GM23338 (cell line): Measurements from ENCODE around the gene WNT4. TPM values are rescaled to one million over a fixed set of nuclear protein-coding genes. Genes with fewer than 3 reads are reported as not detected.

Experiments
- ATAC-seq: fragments of 200-7000 bp; cut with Tn5 transposase; 3 replicates; pipeline ENCODE4 v1.9.1; 2020
- DNase-seq: peaks from one replicate; pipeline ENCODE4 v3.0.0-alpha.2; 2015; ENCODE audit warnings: low spot score
- H2AFZ ChIP-seq: fragments of 200-600 bp; sonication (generic); 2 replicates; pipeline ENCODE4 v1.8.0; 2016; ENCODE audit warnings: antibody characterized with exemption, mild to moderate bottlenecking, moderate library complexity
- H3F3A ChIP-seq: fragments of 200-600 bp; sonication (generic); replicated peaks from 2 replicates; pipeline ENCODE4 v1.8.0; 2017; ENCODE audit warnings: antibody characterized with exemption, mixed run types, low read depth
- H3K27ac ChIP-seq: fragments of 200-600 bp; sonication (generic); 2 replicates; pipeline ENCODE4 v1.6.1; 2016; ENCODE audit warnings: low read depth
- H3K27me3 ChIP-seq: fragments of 200-600 bp; sonication (generic); 2 replicates; pipeline ENCODE4 v1.8.0; 2016; ENCODE audit warnings: mild to moderate bottlenecking, mixed run types, moderate library complexity; ENCODE audit not compliant: insufficient read depth
- H3K36me3 ChIP-seq: fragments of 200-600 bp; sonication (generic); 2 replicates; pipeline ENCODE4 v1.8.0; 2016; ENCODE audit warnings: mild to moderate bottlenecking; ENCODE audit not compliant: insufficient read depth
- H3K4me1 ChIP-seq: fragments of 200-600 bp; sonication (generic); 2 replicates; pipeline ENCODE4 v1.8.0; 2016; ENCODE audit warnings: mild to moderate bottlenecking, moderate library complexity; ENCODE audit not compliant: insufficient read depth
- H3K4me2 ChIP-seq: fragments of 200-600 bp; sonication (generic); 2 replicates; pipeline ENCODE4 v1.7.1; 2017; ENCODE audit warnings: mixed run types
- H3K4me3 ChIP-seq: fragments of 200-600 bp; sonication (generic); 2 replicates; pipeline ENCODE4 v1.6.1; 2016; ENCODE audit warnings: mixed run types
- H3K79me2 ChIP-seq: fragments of 200-600 bp; sonication (generic); replicated peaks from 2 replicates; pipeline ENCODE4 v1.8.0; 2017; ENCODE audit warnings: mild to moderate bottlenecking; ENCODE audit not compliant: insufficient read depth
- H3K9me2 ChIP-seq: fragments of 200-600 bp; sonication (generic); 2 replicates; pipeline ENCODE4 v1.8.0; 2017; ENCODE audit not compliant: insufficient read depth
- H4K20me1 ChIP-seq: fragments of 200-600 bp; sonication (generic); replicated peaks from 2 replicates; pipeline ENCODE4 v1.8.0; 2017; ENCODE audit warnings: mild to moderate bottlenecking; ENCODE audit not compliant: insufficient read depth
- H3K27ac Mint-ChIP-seq: 2 replicates; pipeline ENCODE4 v1.8.0; 2020; ENCODE audit warnings: inconsistent platforms, mild to moderate bottlenecking, moderate library complexity, mixed read lengths
- H3K27me3 Mint-ChIP-seq: 3 replicates; pipeline ENCODE4 v1.8.0; 2022; ENCODE audit warnings: low read depth, mild to moderate bottlenecking, moderate library complexity, mixed read lengths, inconsistent platforms; ENCODE audit not compliant: insufficient read depth, poor library complexity
- H3K36me3 Mint-ChIP-seq: 3 replicates; pipeline ENCODE4 v1.8.0; 2021; ENCODE audit warnings: low read depth, mild to moderate bottlenecking, inconsistent platforms, moderate library complexity, mixed read lengths
- H3K4me1 Mint-ChIP-seq: 3 replicates; pipeline ENCODE4 v1.8.0; 2020; ENCODE audit warnings: mild to moderate bottlenecking, inconsistent platforms, mixed read lengths
- H3K4me3 Mint-ChIP-seq: 3 replicates; pipeline ENCODE4 v1.8.0; 2021; ENCODE audit warnings: moderate library complexity, mild to moderate bottlenecking, inconsistent platforms, mixed read lengths
- H3K9me3 Mint-ChIP-seq: 3 replicates; pipeline ENCODE4 v1.8.0; 2020; ENCODE audit warnings: moderate library complexity, mild to moderate bottlenecking, inconsistent platforms, mixed read lengths
- CREB1 ChIP-seq: fragments of 250-450 bp; sonication (Bioruptor Pico); IDR thresholded peaks from 2 replicates; pipeline ENCODE4 v1.5.0; 2020; ENCODE audit warnings: low read depth, mild to moderate bottlenecking, moderate library complexity
- CTCF ChIP-seq, 2 experiments: fragments of 200-600 bp in 1 of 2; sonication (generic) in 1 of 2; conservative IDR thresholded peaks; 2 replicates each; pipeline versions ENCODE4 v1.5.1 to v1.6.1; 2016 to 2017; ENCODE audit warnings: antibody characterized with exemption in 2 of 2, low read depth in 2 of 2, mild to moderate bottlenecking in 2 of 2, moderate library complexity in 1 of 2
- ETS1 ChIP-seq: IDR thresholded peaks from 2 replicates; pipeline ENCODE4 v1.6.1; 2016; ENCODE audit warnings: antibody characterized with exemption
- EZH2 ChIP-seq: fragments of 200-600 bp; sonication (generic); IDR thresholded peaks from one replicate; pipeline ENCODE4 v1.8.0; 2017; ENCODE audit warnings: antibody characterized with exemption, mild to moderate bottlenecking, low read depth; ENCODE audit not compliant: unreplicated experiment
- EZH2phosphoT487 ChIP-seq: fragments of 200-600 bp; sonication (generic); IDR thresholded peaks from one replicate; pipeline ENCODE4 v1.8.1; 2018; ENCODE audit warnings: antibody characterized with exemption; ENCODE audit not compliant: unreplicated experiment
- JUNB ChIP-seq: IDR thresholded peaks from one replicate; pipeline ENCODE4 v1.6.1; 2016; ENCODE audit warnings: antibody characterized with exemption; ENCODE audit not compliant: unreplicated experiment
- NANOG ChIP-seq: IDR thresholded peaks from 2 replicates; pipeline ENCODE4 v1.6.1; 2016; ENCODE audit warnings: antibody characterized with exemption, borderline replicate concordance
- POLR2AphosphoS5 ChIP-seq: IDR thresholded peaks from 2 replicates; pipeline ENCODE4 v1.6.1; 2016; ENCODE audit warnings: antibody characterized with exemption, low read depth
- REST ChIP-seq: IDR thresholded peaks from one replicate; pipeline ENCODE4 v1.6.1; 2018; ENCODE audit warnings: antibody characterized with exemption; ENCODE audit not compliant: unreplicated experiment
- STAT1 ChIP-seq: IDR thresholded peaks from one replicate; pipeline ENCODE4 v1.6.1; 2016; ENCODE audit warnings: antibody characterized with exemption; ENCODE audit not compliant: unreplicated experiment
- ZNF114 ChIP-seq: fragments of 250-450 bp; sonication (Bioruptor Pico); IDR thresholded peaks from 2 replicates; pipeline ENCODE4 v1.5.0; 2020; ENCODE audit warnings: mild to moderate bottlenecking, moderate library complexity
- ZNF331 ChIP-seq: fragments of 250-450 bp; sonication (Bioruptor Pico); IDR thresholded peaks from 2 replicates; pipeline ENCODE4 v1.5.0; 2020; ENCODE audit warnings: low read depth, mild to moderate bottlenecking, moderate library complexity
- polyA plus RNA-seq: library from polyadenylated mRNA; unstranded; fragments of >200 nt; fragmentation: Nextera tagmentation; extraction: Ambion mirVana; gene quantifications from 2 replicates; pipeline ENCODE4 v1.2.1, GENCODE V29; 2016
- total RNA-seq: library from RNA; depleted of rRNA; stranded (reverse); fragments of >200 nt; shearing (Covaris generic); gene quantifications from 2 replicates; pipeline ENCODE4 v1.2.3, GENCODE V29; 2014
- TF ChIP-seq, protein P1 (sequence below): fragments of 250-450 bp; sonication (Bioruptor Pico); IDR thresholded peaks from 2 replicates; pipeline ENCODE4 v1.5.0; 2020; ENCODE audit warnings: mild to moderate bottlenecking, moderate library complexity

Gene WNT4
- total and polyA plus RNA-seq, 2 experiments from 2014 or later, result 0.59 to 0.79 TPM

GRCh38 chr1:22111620-22112019, 31.3 kb downstream of the WNT4 start:
- H3K4me2 ChIP-seq, result no peak overlapping the region

More at GRCh38 chr1:22111620-22112019, 31.3 kb downstream of the WNT4 start:
- ATAC-seq, result no peak
- no peaks in the 10 kb centered on the region; the same call in 2 of the 3 replicates for H3K9me3 Mint-ChIP-seq
- Histone ChIP-seq H3F3A (no peaks in the 10 kb centered on the region), H3K9me2 (no peaks in the 10 kb centered on the region), H2AFZ (no peak overlapping the region), H3K27me3 (no peaks in the 10 kb centered on the region), H3K79me2 (peaks cover 21% of the 10 kb centered on the region), H3K4me3 (no peak overlapping the region), H3K4me1 (peaks cover 5% of the 10 kb centered on the region; the same call in 1 of the 2 replicates), H4K20me1 (peaks cover 25% of the 10 kb centered on the region; the same call in 1 of the 2 replicates), H3K36me3 (no peaks in the 10 kb centered on the region), H3K27ac (no peak overlapping the region)
- H3K36me3 Mint-ChIP-seq, result peaks cover 6% of the 10 kb centered on the region; the same call in 2 of the 3 replicates
- no peak overlapping the region for H3K4me3 Mint-ChIP-seq
- H3K27me3 Mint-ChIP-seq, result peaks cover 14% of the 10 kb centered on the region
- H3K27ac Mint-ChIP-seq, result no peak overlapping the region
- DNase-seq, result no peak
- H3K4me1 Mint-ChIP-seq, result peaks cover 30% of the 10 kb centered on the region
- TF ChIP-seq, protein P1, sequence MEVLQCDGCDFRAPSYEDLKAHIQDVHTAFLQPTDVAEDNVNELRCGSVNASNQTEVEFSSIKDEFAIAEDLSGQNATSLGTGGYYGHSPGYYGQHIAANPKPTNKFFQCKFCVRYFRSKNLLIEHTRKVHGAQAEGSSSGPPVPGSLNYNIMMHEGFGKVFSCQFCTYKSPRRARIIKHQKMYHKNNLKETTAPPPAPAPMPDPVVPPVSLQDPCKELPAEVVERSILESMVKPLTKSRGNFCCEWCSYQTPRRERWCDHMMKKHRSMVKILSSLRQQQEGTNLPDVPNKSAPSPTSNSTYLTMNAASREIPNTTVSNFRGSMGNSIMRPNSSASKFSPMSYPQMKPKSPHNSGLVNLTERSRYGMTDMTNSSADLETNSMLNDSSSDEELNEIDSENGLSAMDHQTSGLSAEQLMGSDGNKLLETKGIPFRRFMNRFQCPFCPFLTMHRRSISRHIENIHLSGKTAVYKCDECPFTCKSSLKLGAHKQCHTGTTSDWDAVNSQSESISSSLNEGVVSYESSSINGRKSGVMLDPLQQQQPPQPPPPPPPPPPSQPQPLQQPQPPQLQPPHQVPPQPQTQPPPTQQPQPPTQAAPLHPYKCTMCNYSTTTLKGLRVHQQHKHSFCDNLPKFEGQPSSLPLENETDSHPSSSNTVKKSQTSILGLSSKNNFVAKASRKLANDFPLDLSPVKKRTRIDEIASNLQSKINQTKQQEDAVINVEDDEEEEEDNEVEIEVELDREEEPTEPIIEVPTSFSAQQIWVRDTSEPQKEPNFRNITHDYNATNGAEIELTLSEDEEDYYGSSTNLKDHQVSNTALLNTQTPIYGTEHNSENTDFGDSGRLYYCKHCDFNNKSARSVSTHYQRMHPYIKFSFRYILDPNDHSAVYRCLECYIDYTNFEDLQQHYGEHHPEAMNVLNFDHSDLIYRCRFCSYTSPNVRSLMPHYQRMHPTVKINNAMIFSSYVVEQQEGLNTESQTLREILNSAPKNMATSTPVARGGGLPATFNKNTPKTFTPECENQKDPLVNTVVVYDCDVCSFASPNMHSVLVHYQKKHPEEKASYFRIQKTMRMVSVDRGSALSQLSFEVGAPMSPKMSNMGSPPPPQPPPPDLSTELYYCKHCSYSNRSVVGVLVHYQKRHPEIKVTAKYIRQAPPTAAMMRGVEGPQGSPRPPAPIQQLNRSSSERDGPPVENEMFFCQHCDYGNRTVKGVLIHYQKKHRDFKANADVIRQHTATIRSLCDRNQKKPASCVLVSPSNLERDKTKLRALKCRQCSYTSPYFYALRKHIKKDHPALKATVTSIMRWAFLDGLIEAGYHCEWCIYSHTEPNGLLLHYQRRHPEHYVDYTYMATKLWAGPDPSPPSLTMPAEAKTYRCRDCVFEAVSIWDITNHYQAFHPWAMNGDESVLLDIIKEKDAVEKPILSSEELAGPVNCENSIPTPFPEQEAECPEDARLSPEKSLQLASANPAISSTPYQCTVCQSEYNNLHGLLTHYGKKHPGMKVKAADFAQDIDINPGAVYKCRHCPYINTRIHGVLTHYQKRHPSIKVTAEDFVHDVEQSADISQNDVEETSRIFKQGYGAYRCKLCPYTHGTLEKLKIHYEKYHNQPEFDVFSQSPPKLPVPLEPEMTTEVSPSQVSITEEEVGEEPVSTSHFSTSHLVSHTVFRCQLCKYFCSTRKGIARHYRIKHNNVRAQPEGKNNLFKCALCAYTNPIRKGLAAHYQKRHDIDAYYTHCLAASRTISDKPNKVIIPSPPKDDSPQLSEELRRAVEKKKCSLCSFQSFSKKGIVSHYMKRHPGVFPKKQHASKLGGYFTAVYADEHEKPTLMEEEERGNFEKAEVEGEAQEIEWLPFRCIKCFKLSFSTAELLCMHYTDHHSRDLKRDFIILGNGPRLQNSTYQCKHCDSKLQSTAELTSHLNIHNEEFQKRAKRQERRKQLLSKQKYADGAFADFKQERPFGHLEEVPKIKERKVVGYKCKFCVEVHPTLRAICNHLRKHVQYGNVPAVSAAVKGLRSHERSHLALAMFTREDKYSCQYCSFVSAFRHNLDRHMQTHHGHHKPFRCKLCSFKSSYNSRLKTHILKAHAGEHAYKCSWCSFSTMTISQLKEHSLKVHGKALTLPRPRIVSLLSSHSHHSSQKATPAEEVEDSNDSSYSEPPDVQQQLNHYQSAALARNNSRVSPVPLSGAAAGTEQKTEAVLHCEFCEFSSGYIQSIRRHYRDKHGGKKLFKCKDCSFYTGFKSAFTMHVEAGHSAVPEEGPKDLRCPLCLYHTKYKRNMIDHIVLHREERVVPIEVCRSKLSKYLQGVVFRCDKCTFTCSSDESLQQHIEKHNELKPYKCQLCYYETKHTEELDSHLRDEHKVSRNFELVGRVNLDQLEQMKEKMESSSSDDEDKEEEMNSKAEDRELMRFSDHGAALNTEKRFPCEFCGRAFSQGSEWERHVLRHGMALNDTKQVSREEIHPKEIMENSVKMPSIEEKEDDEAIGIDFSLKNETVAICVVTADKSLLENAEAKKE (CRISPR knock-in tag), result no peak
- TF ChIP-seq ZNF114 (no peak), NANOG (no peak), EZH2phosphoT487 (no peak), ZNF331 (CRISPR knock-in tag) (no peak), REST (no peak), CREB1 (CRISPR knock-in tag) (no peak), POLR2AphosphoS5 (no peak), STAT1 (no peak), EZH2 (no peak), ETS1 (no peak), CTCF (conservative IDR thresholded peaks at IDR 0.05; ENCODE audit: low read depth in 2 of 2) (no peak), JUNB (no peak)
